KOPT-K1 (cell line): ENCODE measurements around the gene LRRK2.

Experiments used
- H3K27ac ChIP-seq: fragments of 200-600 bp; sonication (generic); 2 replicates; pipeline ENCODE4 v1.5.1; 2016; ENCODE audit warnings: antibody characterized with exemption, mild to moderate bottlenecking, low read depth, low read length; ENCODE audit not compliant: poor library complexity, severe bottlenecking
- H3K36me3 ChIP-seq: fragments of 200-600 bp; sonication (generic); 2 replicates; pipeline ENCODE4 v1.5.1; 2017; ENCODE audit warnings: antibody characterized with exemption, mild to moderate bottlenecking, low read length, moderate library complexity; ENCODE audit not compliant: insufficient read depth
- H3K9me3 ChIP-seq: fragments of 200-600 bp; sonication (generic); 2 replicates; pipeline ENCODE4 v1.5.1; 2017; ENCODE audit warnings: antibody characterized with exemption, low read length, mild to moderate bottlenecking; ENCODE audit not compliant: insufficient read depth, poor library complexity, severe bottlenecking

Gene LRRK2

DNA sequence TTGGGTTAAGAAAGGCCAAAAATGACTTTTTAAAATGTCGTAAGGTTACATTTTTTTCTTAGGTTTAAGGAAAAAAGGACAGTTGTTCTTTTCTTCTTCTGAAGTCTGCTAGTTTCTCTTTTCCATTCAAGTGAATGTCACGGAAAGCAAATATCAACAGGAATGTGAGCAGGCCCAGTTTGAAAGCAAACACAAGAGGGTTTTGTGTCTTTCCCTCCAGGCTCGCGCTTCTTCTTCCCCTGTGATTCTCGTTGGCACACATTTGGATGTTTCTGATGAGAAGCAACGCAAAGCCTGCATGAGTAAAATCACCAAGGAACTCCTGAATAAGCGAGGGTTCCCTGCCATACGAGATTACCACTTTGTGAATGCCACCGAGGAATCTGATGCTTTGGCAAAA is 85.4 kb downstream of the LRRK2 start:
- H3K9me3 ChIP-seq, result no peaks in the 10 kb centered on the region
- H3K27ac ChIP-seq, result no peak overlapping the region
- no peaks in the 10 kb centered on the region for H3K36me3 ChIP-seq

DNA sequence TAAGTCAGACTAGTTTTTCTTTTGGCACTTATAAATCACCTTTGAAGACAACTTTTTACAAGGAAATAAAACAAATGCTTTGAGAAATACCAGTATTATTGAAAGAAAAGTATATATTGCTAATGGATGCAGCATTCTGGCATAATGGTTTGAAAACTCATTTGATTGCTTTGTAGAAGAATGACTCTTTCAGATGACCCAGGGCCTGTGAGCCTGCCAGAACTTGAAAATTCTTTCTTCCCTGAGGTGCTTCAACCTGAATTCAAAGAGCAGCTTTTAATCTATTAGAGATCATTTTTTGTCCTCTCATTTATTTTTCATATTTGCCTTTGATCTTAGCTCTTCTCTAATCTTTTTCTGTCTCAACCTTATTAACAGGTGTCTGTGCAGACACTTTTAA is 87.4 kb downstream of the LRRK2 start:
- Histone ChIP-seq H3K9me3 (no peaks in the 10 kb centered on the region), H3K27ac (no peak overlapping the region), H3K36me3 (no peaks in the 10 kb centered on the region)

- H3K9me3 ChIP-seq, result no peaks in the 10 kb centered on the region
- H3K27ac ChIP-seq, result no peak overlapping the region
- H3K36me3 ChIP-seq, result no peaks in the 10 kb centered on the region
Observed at GRCh38 chr12:40312982-40313576, 88.3 kb downstream of the LRRK2 start.

DNA sequence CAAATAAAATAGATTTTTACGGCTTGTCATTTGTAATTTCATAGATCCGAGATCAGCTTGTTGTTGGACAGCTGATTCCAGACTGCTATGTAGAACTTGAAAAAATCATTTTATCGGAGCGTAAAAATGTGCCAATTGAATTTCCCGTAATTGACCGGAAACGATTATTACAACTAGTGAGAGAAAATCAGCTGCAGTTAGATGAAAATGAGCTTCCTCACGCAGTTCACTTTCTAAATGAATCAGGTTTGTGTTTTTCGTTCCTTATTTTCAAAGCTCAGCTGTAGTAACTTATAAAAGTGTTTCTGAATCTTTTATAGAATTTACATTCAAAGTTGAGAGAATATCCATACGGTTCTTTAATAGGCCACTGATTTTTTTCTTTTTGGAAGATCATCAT is 89.1 kb downstream of the LRRK2 start:
- no peak overlapping the region for H3K27ac ChIP-seq
- H3K36me3 ChIP-seq, result no peaks in the 10 kb centered on the region
- no peaks in the 10 kb centered on the region for H3K9me3 ChIP-seq

DNA sequence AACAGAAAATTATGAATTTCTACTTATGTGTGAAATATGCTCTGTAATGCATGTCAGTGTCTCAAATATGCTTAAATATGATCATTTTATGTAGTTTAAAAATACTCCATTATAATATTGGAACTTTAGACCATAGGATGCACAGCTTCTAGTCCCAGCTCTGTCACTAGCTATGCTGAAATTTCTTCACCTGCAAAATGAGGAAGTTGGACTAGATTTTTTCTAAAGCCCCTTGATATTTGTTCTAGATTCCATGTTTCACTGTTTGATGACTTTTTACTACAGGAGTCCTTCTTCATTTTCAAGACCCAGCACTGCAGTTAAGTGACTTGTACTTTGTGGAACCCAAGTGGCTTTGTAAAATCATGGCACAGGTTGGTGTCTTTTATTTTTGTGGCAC is 90.1 kb downstream of the LRRK2 start:
- Histone ChIP-seq H3K36me3 (no peaks in the 10 kb centered on the region), H3K27ac (no peak overlapping the region), H3K9me3 (no peaks in the 10 kb centered on the region)

GRCh38 chr12:40315375-40315774 is 90.6 kb downstream of the LRRK2 start:
- Histone ChIP-seq H3K27ac (no peak overlapping the region), H3K36me3 (no peaks in the 10 kb centered on the region), H3K9me3 (no peaks in the 10 kb centered on the region)

DNA sequence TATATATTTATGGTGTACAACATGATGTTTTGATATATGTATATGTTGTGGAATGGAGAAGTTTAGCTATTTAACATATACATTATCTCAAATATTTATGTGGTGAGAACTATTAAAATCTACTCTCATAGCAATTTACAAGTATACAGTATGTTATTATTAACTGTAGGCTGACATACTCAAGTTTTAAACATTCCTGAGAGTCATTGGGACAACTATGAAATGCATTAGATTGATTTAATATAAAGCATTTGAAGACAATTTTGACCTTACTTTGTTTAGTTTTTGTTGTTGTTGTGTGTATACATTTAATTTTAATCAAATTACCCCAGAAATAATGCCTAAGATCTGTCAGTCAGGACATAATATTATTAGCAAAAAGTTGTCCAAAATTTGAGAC is 99.5 kb downstream of the LRRK2 start:
- Histone ChIP-seq H3K27ac (no peak overlapping the region), H3K36me3 (no peaks in the 10 kb centered on the region), H3K9me3 (no peaks in the 10 kb centered on the region)

GRCh38 chr12:40325349-40325960 is 100.7 kb downstream of the LRRK2 start:
- H3K36me3 ChIP-seq, result no peaks in the 10 kb centered on the region
- H3K9me3 ChIP-seq, result no peaks in the 10 kb centered on the region
- H3K27ac ChIP-seq, result no peak overlapping the region

DNA sequence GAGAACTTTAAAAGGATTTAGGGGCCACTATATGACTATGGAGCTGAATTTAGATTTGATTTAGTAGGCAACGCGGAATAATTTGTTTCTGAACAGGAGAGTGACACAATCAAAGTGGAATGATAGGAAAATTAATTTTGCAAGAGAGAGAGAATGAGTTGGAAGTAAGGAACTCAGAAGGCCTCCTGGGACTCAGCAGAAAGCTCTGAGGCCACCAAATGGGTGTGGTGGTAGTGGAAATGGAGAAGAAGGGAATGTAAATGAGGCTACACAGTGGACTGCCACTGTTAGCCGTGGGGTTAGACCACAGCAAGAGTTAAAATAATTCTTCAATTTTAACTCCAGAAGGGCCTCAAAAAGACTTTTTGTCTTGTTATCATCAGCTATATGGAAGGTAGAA is 102.7 kb downstream of the LRRK2 start:
- H3K27ac ChIP-seq, result no peak overlapping the region
- peaks cover 4% of the 10 kb centered on the region for H3K9me3 ChIP-seq
- no peaks in the 10 kb centered on the region for H3K36me3 ChIP-seq

GRCh38 chr12:40330180-40330579 is 105.4 kb downstream of the LRRK2 start:
- Histone ChIP-seq H3K36me3 (no peaks in the 10 kb centered on the region), H3K9me3 (peaks cover 4% of the 10 kb centered on the region), H3K27ac (no peak overlapping the region)

- no peaks in the 10 kb centered on the region for H3K36me3 ChIP-seq
- peaks cover 4% of the 10 kb centered on the region for H3K9me3 ChIP-seq
- H3K27ac ChIP-seq, result no peak overlapping the region
Observed at GRCh38 chr12:40331886-40332285, 107.1 kb downstream of the LRRK2 start.

GRCh38 chr12:40335991-40336390 is 111.2 kb downstream of the LRRK2 start:
- no peaks in the 10 kb centered on the region for H3K36me3 ChIP-seq
- no peaks in the 10 kb centered on the region for H3K9me3 ChIP-seq
- no peak overlapping the region for H3K27ac ChIP-seq

DNA sequence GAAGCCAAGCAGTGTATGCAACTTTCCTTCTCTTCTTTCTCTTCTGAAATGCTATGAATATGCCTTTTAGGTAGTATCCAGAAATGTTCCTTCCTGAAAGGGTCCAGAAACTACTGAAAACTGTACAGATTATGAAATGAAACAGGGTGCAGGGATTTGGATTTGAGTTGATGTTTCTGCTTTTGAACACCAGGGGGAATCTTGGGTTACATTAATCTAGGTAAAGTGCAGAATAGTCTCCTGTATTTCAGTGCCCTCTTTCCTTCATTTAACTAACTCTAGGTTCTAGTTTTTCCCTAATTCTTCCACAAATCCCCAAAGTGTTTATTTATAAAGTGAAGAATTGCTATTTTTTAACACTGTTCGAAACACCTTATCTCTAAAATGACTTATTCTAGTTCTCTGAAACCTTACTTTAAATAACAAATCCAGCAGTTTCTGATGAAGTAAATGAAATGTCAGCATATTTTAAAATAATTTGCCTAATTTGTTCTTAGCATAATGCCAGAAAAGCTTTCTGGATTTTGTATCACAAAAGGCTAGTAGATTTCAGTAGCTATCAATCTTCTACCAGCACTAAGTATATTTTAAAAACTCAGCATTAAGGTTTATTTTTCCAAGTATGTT is 111.9 kb downstream of the LRRK2 start:
- Histone ChIP-seq H3K9me3 (no peaks in the 10 kb centered on the region), H3K27ac (no peak overlapping the region), H3K36me3 (no peaks in the 10 kb centered on the region)

DNA sequence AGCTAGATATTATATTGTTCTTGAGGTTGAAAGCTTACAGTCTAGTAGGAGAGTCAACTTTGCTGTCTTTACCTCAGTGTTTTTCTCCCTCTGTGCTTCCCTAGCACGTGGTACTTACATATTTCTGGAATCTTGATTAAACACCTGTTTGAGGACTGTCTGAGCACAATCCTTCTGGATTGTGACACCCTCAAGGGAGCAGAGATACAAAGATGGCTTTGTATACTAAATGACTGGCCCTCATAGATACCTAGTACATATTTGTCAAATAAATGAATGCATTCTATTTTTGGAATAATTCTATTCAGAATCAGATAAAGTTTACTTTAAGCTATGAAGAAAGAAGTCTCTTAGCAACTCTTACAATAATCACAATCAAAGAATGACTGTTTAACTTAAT is 113.3 kb downstream of the LRRK2 start:
- Histone ChIP-seq H3K9me3 (no peaks in the 10 kb centered on the region), H3K27ac (no peak overlapping the region), H3K36me3 (no peaks in the 10 kb centered on the region)

GRCh38 chr12:40338621-40339020 is 113.8 kb downstream of the LRRK2 start:
- Histone ChIP-seq H3K27ac (no peak overlapping the region), H3K36me3 (no peaks in the 10 kb centered on the region), H3K9me3 (no peaks in the 10 kb centered on the region)

- Histone ChIP-seq H3K27ac (no peak overlapping the region), H3K9me3 (no peaks in the 10 kb centered on the region), H3K36me3 (no peaks in the 10 kb centered on the region)
Observed at GRCh38 chr12:40342010-40342409, 117.2 kb downstream of the LRRK2 start.
